H54 (cell line): ENCODE data around the gene NRG4.
"Not testable (repeated sequence)": the region's sequence is repeated elsewhere in the genome, so short reads cannot be mapped to it uniquely, and the experiment has no call there.

ENCODE experiments used
- DNase-seq: peaks from one replicate; pipeline ENCODE4 v3.0.0; 2011; ENCODE audit warnings: low spot score, mixed read lengths; ENCODE audit not compliant: insufficient read length
- FAIRE-seq: peaks from 3 replicates; lab custom pipeline; 2011; peaks lifted over from hg19 to GRCh38; lab: Jason Lieb, UNC
- POLR2A ChIP-seq: IDR thresholded peaks from 2 replicates; pipeline ENCODE4 v1.6.1; 2011; ENCODE audit warnings: low read depth, mild to moderate bottlenecking, low read length

The NRG4 gene

DNA sequence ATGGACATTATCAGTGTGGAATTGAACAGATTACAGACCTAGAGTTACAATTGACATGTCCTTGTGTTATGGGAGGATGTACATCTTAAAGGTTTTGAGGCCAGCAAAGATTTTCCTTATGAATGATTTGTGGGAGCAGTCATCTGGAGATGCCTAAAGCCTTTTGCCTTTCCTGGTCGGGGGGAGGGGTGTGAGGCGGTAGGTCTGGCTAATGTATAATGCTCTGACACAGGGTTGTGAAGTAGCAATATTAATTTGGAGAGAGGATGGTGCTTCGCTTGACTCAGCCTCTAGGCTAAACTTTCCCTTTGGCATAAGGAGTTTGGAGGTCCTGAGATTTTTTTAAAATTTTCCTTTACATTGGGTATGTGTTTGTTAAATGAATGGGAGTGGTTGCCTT is 85.3 kb downstream of the NRG4 start:
- FAIRE-seq (no peak), DNase-seq (no peak)
- TF ChIP-seq POLR2A = no peak

DNA sequence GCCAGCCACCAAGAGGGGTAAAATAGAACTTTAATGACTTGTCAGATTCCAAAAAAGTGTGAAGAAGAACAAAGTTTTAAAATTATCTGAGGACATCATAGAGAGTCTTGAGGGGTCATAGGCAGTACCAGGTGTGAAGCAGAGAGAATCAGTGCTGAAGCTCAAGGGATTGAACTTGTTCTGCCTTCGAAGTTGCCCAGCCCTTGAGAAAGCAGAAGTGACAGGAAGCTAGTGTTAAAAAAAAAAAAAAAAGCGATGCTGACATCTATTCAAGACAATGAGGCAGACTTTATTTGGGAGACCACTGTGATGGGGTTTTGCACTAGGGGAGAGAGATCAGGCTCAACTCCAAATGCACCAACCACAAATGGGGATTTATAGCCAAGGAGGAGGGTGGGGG is 86.8 kb downstream of the NRG4 start:
- DNase-seq (no peak), FAIRE-seq (no peak)
- TF ChIP-seq POLR2A = no peak

DNA sequence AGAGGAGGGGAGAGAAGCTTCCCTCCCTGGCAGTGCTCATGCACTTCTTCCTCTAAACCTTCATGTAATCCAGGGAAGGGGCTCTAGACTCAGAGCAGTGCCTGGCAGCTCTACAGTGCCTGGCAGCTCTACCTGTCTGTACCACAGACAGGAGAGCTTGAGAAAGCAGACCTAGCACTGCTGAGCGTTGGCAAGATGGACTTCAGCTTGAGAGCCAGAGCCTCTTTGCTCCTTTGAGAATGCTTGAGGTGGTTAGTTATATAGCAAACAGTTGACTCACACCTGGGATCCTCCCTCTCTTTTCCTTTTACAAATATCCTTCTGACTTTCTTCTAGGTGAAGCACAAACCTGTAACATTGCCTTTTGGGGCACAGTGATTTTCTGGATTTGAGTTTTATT is 87.6 kb downstream of the NRG4 start:
- no peak for DNase-seq
- TF ChIP-seq POLR2A = no peak
- FAIRE-seq = no peak

- FAIRE-seq (no peak), DNase-seq (no peak)
- no peak for TF ChIP-seq POLR2A
Observed at GRCh38 chr15:75923756-75924155, 88.5 kb downstream of the NRG4 start.

GRCh38 chr15:75921732-75922703 is 90.2 kb downstream of the NRG4 start:
- DNase-seq = no peak
- FAIRE-seq = no peak
- no peak for TF ChIP-seq POLR2A

- no peak for DNase-seq
- FAIRE-seq = no peak
- TF ChIP-seq POLR2A = no peak
Observed at GRCh38 chr15:75920079-75920478, 92.1 kb downstream of the NRG4 start.

DNA sequence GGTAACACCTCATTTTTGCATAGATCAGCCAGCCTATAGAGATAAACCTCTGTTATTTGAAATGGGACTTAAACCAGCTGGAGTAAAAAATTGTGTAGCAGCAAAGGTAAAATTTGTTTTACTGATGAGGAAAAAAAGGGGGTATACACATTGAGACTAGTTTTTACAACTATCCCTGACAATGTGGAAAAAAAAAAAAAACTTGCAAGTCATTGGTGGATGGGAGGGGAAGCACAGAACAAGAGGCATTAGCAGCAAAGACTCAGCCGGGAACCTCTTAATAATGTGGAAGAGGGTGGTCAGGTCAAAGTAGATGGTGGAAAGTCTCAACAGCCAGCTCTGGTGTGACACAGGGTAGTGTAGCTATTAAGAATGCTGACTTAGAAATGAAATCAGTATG is 94.1 kb downstream of the NRG4 start:
- FAIRE-seq = no peak
- DNase-seq = no peak
- no peak for TF ChIP-seq POLR2A

DNA sequence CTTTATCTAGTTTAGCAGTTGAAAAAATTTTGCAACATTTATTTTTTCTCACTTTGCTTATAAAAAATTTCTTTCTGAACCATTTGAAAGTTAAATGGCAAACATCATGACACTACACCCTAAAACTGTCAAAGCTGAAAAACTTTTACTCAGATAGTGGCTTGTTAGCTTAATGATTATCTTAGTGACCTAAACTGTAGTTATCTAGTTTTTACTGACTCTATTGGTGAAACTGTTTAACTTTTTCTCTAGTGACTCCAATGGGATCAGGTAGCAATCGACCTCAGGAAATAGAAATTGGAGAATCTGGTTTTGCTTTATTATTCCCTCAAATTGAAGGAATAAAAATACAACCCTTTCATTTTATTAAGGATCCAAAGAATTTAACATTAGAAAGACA is 95.2 kb downstream of the NRG4 start:
- no peak for TF ChIP-seq POLR2A
- FAIRE-seq = no peak
- DNase-seq = no peak

DNA sequence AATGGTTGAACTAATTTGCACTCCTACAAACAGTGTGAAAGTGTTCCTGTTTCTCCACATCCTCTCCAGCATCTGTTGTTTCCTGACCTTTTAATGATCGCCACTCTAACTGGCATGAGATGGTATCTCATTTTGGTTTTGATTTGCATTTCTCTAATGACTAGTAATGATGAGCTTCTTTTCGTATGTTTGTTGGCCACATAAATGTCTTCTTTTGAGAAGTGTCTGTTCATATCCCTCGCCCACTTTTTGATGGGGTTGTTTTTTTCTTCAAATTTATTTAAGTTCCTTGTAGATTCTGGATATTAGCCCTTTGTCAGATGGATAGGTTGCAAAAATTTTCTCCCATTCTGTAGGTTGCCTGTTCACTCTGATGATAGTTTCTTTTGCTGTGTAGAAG is 101.9 kb downstream of the NRG4 start:
- FAIRE-seq, DNase-seq: not testable (repeated sequence)

- FAIRE-seq (no peak), DNase-seq (no peak)
- TF ChIP-seq POLR2A = no peak
Observed at GRCh38 chr15:75905231-75905630, 107.0 kb downstream of the NRG4 start.

DNA sequence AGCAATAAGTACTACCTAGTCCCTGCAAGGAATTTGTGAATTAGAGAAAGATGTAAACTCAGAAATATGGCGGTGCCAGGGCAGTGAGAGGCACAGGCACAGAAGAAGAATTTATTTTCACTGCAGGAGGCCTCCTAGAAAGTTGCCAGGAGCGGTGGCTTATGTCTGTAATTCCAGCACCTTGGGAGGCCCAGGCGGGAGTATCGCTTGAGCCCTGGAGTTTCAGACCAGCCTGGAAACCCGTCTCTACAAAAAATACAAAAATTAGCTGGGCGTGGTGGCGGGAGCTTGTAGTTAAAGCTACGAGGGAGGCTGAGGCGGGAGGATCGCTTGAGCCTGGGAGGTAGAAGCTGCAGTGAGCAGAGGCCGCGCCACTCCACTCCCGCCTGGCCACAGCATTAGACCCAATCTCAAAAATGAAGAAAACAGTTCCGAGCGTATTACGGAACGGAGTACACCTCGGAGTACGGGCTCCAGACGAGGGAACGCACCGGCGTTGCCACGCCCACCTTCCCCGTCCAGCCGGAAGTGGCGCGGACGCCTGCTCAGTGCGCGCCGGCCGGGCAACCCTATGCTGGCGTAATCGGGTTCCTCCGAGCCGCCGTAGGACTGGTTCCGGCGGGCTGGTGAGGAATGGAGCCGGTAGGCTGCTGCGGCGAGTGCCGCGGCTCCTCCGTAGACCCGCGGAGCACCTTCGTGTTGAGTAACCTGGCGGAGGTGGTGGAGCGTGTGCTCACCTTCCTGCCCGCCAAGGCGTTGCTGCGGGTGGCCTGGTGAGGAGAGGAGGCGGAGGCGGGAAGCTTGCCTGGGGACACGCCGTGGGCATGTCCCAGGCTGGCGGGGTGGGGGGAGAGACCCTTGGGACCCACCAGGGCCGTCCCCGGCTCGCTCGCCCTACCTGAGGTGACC is 108.6 kb downstream of the NRG4 start, which contains the start of gene FBXO22:
TSS of gene FBXO22 (plus strand) at position 548 of the 909 bp plus-strand sequence. CDS start at position 634, 86 bp downstream.
- peak; percentile 80 for TF ChIP-seq POLR2A
- FAIRE-seq (no peak), DNase-seq (peak; percentile 60)

DNA sequence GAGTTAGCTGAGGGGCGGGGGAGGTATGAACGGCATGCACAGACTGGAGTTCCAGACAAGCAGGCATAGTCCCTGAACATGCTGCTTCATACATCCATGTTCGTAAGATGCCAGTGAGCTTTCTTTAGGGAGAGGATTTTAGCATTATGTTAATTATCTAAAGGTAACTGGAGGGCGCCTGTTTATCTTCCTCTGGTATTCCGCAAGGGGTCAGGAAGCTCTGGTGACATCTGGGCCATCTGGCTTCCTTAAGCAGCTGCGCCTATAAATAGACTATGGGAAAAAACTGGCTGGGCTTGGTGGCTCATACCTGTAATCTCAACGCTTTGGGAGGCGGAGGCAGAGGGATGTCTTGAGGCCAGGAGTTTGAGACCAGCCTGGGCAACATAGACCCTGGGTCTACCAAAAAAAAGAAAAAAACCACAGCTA is 110.1 kb downstream of the NRG4 start:
- FAIRE-seq (no peak), DNase-seq (no peak)
- no peak for TF ChIP-seq POLR2A

DNA sequence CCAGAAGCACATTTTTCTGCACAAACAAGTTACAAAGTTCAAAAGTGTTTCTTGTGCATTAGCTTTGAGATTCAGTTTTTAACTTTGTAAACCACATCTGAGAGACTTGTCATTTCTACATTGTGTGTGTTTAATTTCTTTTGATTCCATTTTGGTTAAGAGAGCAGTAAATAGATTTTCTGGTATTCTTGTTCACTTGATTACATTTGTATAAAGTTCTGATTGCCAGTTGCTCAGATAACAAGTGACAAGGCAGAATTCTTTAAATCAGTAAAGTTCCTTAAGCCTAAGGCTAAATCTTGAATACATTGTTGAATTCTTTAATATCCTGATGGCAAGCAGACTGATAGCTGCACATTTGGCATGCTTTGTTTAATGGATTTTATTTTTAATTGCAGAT is 111.6 kb downstream of the NRG4 start:
- no peak for TF ChIP-seq POLR2A
- DNase-seq (no peak), FAIRE-seq (no peak)

DNA sequence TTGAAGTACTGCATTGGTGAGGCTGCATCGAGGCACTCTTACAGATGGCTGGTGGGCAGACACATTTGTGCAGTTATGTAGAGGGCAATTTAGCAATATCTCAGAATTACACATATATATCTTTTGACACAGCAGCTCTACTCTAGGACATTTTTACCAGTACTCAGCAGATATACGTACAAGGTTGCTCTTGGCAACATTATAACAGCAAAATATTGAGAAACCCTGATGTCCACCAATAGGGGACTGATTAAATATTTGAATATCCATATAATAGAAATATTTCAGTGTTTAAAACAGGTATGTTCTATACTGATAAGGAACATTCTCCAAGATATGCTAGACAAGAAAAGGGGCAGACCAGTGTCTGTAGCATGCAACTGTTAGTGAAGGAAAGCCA is 116.5 kb downstream of the NRG4 start:
- DNase-seq = no peak
- FAIRE-seq = no peak
- TF ChIP-seq POLR2A = no peak
